NCI-H128 (cell line): ENCODE data around the gene SMG6.
"Not testable (repeated sequence)": the region's sequence is repeated elsewhere in the genome, so short reads cannot be mapped to it uniquely, and the experiment has no call there.

ENCODE experiments used
- DNase-seq: peaks from one replicate; lab custom pipeline; 2025; ENCODE audit not compliant: unreplicated experiment; lab: John Stamatoyannopoulos, UW

Gene SMG6

GRCh38 chr17:2309338-2310154 lies 6.0 kb upstream of the SMG6 start:
- no peak for DNase-seq

GRCh38 chr17:2304931-2305330 lies 1.3 kb upstream of the SMG6 start:
- DNase-seq = no peak

GRCh38 chr17:2302778-2303203 lies 794 bp downstream of the SMG6 start:
- no peak for DNase-seq

GRCh38 chr17:2299756-2300155 lies 3.8 kb downstream of the SMG6 start:
- no peak for DNase-seq

- no peak for DNase-seq
Measured at GRCh38 chr17:2299136-2299535, 4.4 kb downstream of the SMG6 start.

GRCh38 chr17:2297023-2297422 lies 6.6 kb downstream of the SMG6 start:
- no peak for DNase-seq

- no peak for DNase-seq
Measured at GRCh38 chr17:2295575-2295974, 8.0 kb downstream of the SMG6 start.

GRCh38 chr17:2292100-2292499 lies 11.5 kb downstream of the SMG6 start:
- no peak for DNase-seq

GRCh38 chr17:2289878-2290478 lies 13.6 kb downstream of the SMG6 start:
- no peak for DNase-seq

GRCh38 chr17:2283302-2283701 lies 20.3 kb downstream of the SMG6 start:
- no peak for DNase-seq

- DNase-seq = no peak
Measured at GRCh38 chr17:2282297-2282873, 21.2 kb downstream of the SMG6 start.

- DNase-seq = no peak
Measured at GRCh38 chr17:2279707-2280106, 23.9 kb downstream of the SMG6 start.

GRCh38 chr17:2277429-2278170 lies 26.0 kb downstream of the SMG6 start:
- no peak for DNase-seq

- no peak for DNase-seq
Measured at GRCh38 chr17:2275722-2276121, 27.9 kb downstream of the SMG6 start.

- no peak for DNase-seq
Measured at GRCh38 chr17:2274414-2274813, 29.2 kb downstream of the SMG6 start.

GRCh38 chr17:2271985-2272702 lies 31.4 kb downstream of the SMG6 start:
- DNase-seq = no peak

GRCh38 chr17:2267354-2267753 lies 36.2 kb downstream of the SMG6 start:
- DNase-seq = no peak

GRCh38 chr17:2266865-2267228 lies 36.7 kb downstream of the SMG6 start:
- no peak for DNase-seq

GRCh38 chr17:2266045-2266864 lies 37.3 kb downstream of the SMG6 start:
- DNase-seq = no peak

GRCh38 chr17:2265166-2265565 lies 38.4 kb downstream of the SMG6 start:
- not testable (repeated sequence) for DNase-seq
